Measurements from ENCODE around the gene DDIT3. TPM values are rescaled to one million over a fixed set of nuclear protein-coding genes. Genes with fewer than 3 reads are reported as not detected.

Gene DDIT3
- total RNA-seq, 1 donor from 2014 or later = 34.8 TPM

GRCh38 chr12:57479376-57480115, 40.8 kb downstream of the DDIT3 start, which contains the start of gene ARHGAP9:
Gene ARHGAP9 (minus strand): TSS chr12:57479866. CDS start chr12:57479406, 460 bp downstream.
- peak; percentile 8 for ATAC-seq

GRCh38 chr12:57479043-57479375, 41.3 kb downstream of the DDIT3 start:
- peak; percentile 2 for ATAC-seq

- ATAC-seq = peak; percentile 40
These were observed 42.3 kb downstream of the DDIT3 start for GRCh38 chr12:57477710-57478681.

GRCh38 chr12:57476993-57477709, 43.2 kb downstream of the DDIT3 start:
- ATAC-seq = no peak

GRCh38 chr12:57476162-57476992, 43.9 kb downstream of the DDIT3 start:
- ATAC-seq = peak; percentile 3

GRCh38 chr12:57475271-57476161, 44.8 kb downstream of the DDIT3 start:
- ATAC-seq = no peak

- ATAC-seq = no peak
These were observed 45.5 kb downstream of the DDIT3 start for GRCh38 chr12:57474862-57475261.

GRCh38 chr12:57474430-57474829, 45.9 kb downstream of the DDIT3 start:
- ATAC-seq = no peak

GRCh38 chr12:57473886-57474285, 46.4 kb downstream of the DDIT3 start:
- ATAC-seq = no peak

- no peak for ATAC-seq
These were observed 46.9 kb downstream of the DDIT3 start for GRCh38 chr12:57473392-57473791.

GRCh38 chr12:57472391-57472790, 47.9 kb downstream of the DDIT3 start:
- no peak for ATAC-seq

GRCh38 chr12:57471661-57472060, 48.7 kb downstream of the DDIT3 start:
- no peak for ATAC-seq

GRCh38 chr12:57470970-57471656, 49.2 kb downstream of the DDIT3 start:
- ATAC-seq = no peak

GRCh38 chr12:57470286-57470969, 49.9 kb downstream of the DDIT3 start:
- no peak for ATAC-seq

- no peak for ATAC-seq
These were observed 50.8 kb downstream of the DDIT3 start for GRCh38 chr12:57469296-57470164.

GRCh38 chr12:57467915-57468314, 52.4 kb downstream of the DDIT3 start:
- no peak for ATAC-seq

- no peak for ATAC-seq
These were observed 53.0 kb downstream of the DDIT3 start for GRCh38 chr12:57467212-57467874.

Data from esophagus mucosa (tissue), 1 donor.